ENCODE data around the gene IFT20. TPM values are rescaled to one million over a fixed set of nuclear protein-coding genes. Genes with fewer than 3 reads are reported as not detected.

IFT20 gene
- total RNA-seq, 4 donors from 2014 or later = 3.7 to 15.9 (median 4.9) TPM

GRCh38 chr17:28338056-28338768 is 2.9 kb upstream of the IFT20 start:
- ATAC-seq (no peak), DNase-seq (no peak)
- TF ChIP-seq, protein P1, sequence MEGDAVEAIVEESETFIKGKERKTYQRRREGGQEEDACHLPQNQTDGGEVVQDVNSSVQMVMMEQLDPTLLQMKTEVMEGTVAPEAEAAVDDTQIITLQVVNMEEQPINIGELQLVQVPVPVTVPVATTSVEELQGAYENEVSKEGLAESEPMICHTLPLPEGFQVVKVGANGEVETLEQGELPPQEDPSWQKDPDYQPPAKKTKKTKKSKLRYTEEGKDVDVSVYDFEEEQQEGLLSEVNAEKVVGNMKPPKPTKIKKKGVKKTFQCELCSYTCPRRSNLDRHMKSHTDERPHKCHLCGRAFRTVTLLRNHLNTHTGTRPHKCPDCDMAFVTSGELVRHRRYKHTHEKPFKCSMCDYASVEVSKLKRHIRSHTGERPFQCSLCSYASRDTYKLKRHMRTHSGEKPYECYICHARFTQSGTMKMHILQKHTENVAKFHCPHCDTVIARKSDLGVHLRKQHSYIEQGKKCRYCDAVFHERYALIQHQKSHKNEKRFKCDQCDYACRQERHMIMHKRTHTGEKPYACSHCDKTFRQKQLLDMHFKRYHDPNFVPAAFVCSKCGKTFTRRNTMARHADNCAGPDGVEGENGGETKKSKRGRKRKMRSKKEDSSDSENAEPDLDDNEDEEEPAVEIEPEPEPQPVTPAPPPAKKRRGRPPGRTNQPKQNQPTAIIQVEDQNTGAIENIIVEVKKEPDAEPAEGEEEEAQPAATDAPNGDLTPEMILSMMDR (IDR thresholded peaks at IDR 0.05 in 4 of 5, conservative IDR thresholded peaks at IDR 0.05 in 1 of 5) = no peak
- TF ChIP-seq POLR2A (IDR thresholded peaks at IDR 0.05) = no peak
- Histone ChIP-seq H3K36me3 (peaks cover 0 to 32% of the 10 kb centered on the region in 2 donors), H3K27ac (peak overlapping the region; percentile 23 to 91 (median 88)), H3K27me3 (no peaks in the 10 kb centered on the region), H3K9me3 (no peaks in the 10 kb centered on the region), H3K4me1 (peaks cover 39 to 40% of the 10 kb centered on the region in 2 donors), H3K4me3 (peak overlapping the region in 3 of 4 donors; percentile 6 to 14 (median 12))
- in situ Hi-C loops (cut with MboI; ENCODE audit: low sequenced_read_pairs in 4 of 4) = loop anchor here in 3 of 4 donors (10.0 to 25.0 kb wide), 3 partner anchors 293 to 624 kb away; partner anchors contain the start of genes PHF12 (in 3 of the 3) and NLK (in 1 of the 3)
- intact Hi-C loops (cut with DNase I; ENCODE audit: low total_unique reads) = loop anchor here (10.0 kb wide), 1 partner anchor 443 kb away; the partner anchor contains the start of gene LYRM9

DNA sequence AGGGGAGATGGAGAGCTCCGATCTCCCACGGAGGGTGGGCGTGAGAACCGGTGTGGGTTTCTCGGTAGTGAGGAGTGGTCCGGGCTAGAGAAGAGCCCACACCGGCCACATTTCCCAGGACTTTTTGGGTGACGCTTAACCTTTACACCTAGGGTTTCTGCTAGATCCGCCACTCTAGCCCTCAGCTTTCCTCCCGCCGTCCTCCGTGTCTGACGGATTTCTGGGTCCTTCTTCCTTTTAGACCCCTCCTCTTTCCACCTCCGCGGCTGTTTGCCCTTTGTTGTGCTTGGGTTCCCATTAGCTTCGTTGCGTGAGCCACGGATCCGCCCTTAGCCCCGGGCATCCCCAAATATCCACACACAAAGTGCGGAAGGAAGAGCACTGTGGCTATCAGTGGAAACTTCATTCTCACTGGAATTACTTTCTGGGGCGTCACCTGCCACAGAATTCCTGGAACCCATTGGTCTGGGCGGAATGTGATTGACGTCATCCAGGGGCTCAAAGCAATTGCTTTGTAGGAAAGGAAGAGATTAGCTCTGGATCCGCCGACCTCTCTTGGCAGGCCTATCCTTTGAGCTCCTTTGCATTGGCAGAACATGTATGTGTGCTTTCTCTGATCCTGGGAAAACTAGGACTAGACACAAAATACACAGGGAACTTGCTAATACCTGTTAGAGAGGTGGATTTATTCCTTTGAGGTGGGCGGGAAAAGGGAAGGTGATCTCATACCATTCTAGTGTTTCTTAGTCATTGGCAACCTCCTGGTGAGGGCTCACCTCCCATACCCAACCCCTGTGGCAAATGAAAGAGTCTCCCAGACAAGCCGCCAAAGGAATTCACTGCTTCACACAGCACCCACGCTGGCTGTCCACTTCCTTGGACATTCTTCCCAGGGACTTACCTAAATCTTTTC is 943 bp upstream of the IFT20 start:
- Histone ChIP-seq H3K27ac (peak overlapping the region; percentile 86 to 94 (median 90)), H3K36me3 (peaks cover 0 to 22% of the 10 kb centered on the region in 2 donors), H3K9me3 (no peaks in the 10 kb centered on the region), H3K4me1 (peaks cover 38 to 41% of the 10 kb centered on the region in 2 donors), H3K4me3 (peak overlapping the region; percentile 73 to 99 (median 94)), H3K27me3 (no peaks in the 10 kb centered on the region)
- TF ChIP-seq, protein P1 (IDR thresholded peaks at IDR 0.05 in 4 of 5, conservative IDR thresholded peaks at IDR 0.05 in 1 of 5) = no peak
- TF ChIP-seq POLR2A (IDR thresholded peaks at IDR 0.05) = peak; percentile 3 to 7
- ATAC-seq = peak in 1 of 2 donors; percentile 4
- intact Hi-C loops (cut with DNase I; ENCODE audit: low total_unique reads) = loop anchor here (1.0 to 10.0 kb wide), 5 partner anchors 17 to 616 kb away; partner anchors contain the start of genes LYRM9, POLDIP2 and TMEM97
- no peak for DNase-seq
- in situ Hi-C loops (cut with MboI; ENCODE audit: low sequenced_read_pairs in 4 of 4) = loop anchor here in 3 of 4 donors (10.0 to 25.0 kb wide), 3 partner anchors 291 to 626 kb away; partner anchors contain the start of genes PHF12 (in 3 of the 3) and NLK (in 1 of the 3)

DNA sequence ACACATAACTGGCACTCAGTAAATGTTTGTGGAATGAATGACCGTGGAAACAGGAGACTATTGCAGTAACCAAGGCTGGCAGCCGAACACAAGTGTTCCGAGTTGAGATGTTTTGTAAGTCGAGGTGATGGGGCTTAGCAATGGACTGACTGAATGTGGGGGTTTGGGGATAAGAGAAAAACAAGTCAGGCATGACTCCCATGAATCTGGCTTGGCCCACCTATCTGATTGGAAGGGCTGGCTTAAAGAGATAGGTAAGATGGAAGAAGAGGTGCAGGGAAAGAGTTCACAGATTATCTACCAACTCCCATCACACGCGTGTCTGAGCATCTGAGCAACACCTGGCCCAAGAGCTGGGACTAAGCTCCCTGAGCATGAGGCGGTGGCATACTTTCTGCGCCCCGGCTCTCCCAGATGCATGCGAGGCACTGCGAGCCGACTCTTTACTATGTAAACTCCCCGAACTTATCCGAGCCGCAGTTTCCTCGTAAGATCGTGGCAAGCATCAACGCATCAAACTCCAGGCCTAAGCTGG is 539 bp downstream of the IFT20 start:
- intact Hi-C loops (cut with DNase I; ENCODE audit: low total_unique reads) (loop anchor here (1.0 to 10.0 kb wide), 5 partner anchors 15 to 618 kb away; partner anchors contain the start of genes LYRM9, POLDIP2 and TMEM97), in situ Hi-C loops (cut with MboI; ENCODE audit: low sequenced_read_pairs in 4 of 4) (loop anchor here in 3 of 4 donors (10.0 to 25.0 kb wide), 3 partner anchors 290 to 628 kb away; partner anchors contain the start of genes PHF12 (in 3 of the 3) and NLK (in 1 of the 3))
- peaks cover 0 to 15% of the 10 kb centered on the region in 2 donors for H3K36me3 ChIP-seq
- TF ChIP-seq, protein P1 (IDR thresholded peaks at IDR 0.05 in 4 of 5, conservative IDR thresholded peaks at IDR 0.05 in 1 of 5) = no peak
- no peak for TF ChIP-seq POLR2A (IDR thresholded peaks at IDR 0.05)
- H3K4me3 ChIP-seq = peak overlapping the region; percentile 70 to 99 (median 94)
- H3K27ac ChIP-seq = peak overlapping the region; percentile 77 to 91 (median 88)
- H3K4me1 ChIP-seq = peaks cover 38 to 41% of the 10 kb centered on the region in 2 donors
- no peaks in the 10 kb centered on the region for H3K9me3 ChIP-seq
- ATAC-seq (peak in 1 of 2 donors; percentile 0), DNase-seq (no peak)
- H3K27me3 ChIP-seq = no peaks in the 10 kb centered on the region

DNA sequence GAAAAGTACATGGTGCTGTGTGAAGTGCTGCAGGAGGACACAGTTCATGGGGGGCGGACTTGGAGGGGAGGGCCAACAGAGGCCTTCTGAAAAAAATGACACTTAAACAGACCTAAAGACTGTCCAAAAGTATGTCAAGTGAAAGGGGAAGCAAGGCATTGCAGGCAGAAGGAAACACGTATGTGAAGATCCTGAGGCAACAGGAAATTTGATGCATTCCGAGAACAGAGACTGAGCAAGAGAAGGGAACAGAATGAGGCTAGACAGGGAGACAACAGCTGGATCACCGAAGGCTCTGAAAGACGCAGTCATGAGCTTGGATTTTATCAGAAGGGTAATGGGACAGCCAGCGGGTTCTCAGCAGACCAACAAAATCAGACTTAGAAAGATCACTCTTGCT is 1.1 kb downstream of the IFT20 start:
- Histone ChIP-seq H3K27ac (peak overlapping the region in 3 of 4 donors; percentile 77 to 90 (median 86)), H3K4me3 (peak overlapping the region; percentile 70 to 99 (median 94)), H3K9me3 (no peaks in the 10 kb centered on the region), H3K36me3 (peaks cover 0 to 21% of the 10 kb centered on the region in 2 donors), H3K4me1 (peaks cover 38 to 41% of the 10 kb centered on the region in 2 donors), H3K27me3 (no peaks in the 10 kb centered on the region)
- no peak for ATAC-seq
- in situ Hi-C loops (cut with MboI; ENCODE audit: low sequenced_read_pairs in 4 of 4) = loop anchor here in 3 of 4 donors (10.0 to 25.0 kb wide), 3 partner anchors 289 to 628 kb away; partner anchors contain the start of genes PHF12 (in 3 of the 3) and NLK (in 1 of the 3)
- no peak for DNase-seq
- intact Hi-C loops (cut with DNase I; ENCODE audit: low total_unique reads) = loop anchor here (2.0 to 10.0 kb wide), 2 partner anchors 293 to 439 kb away; partner anchors contain the start of gene LYRM9
- TF ChIP-seq, protein P1 (IDR thresholded peaks at IDR 0.05 in 4 of 5, conservative IDR thresholded peaks at IDR 0.05 in 1 of 5) = no peak
- TF ChIP-seq POLR2A (IDR thresholded peaks at IDR 0.05) = no peak

Measured in gastrocnemius medialis (tissue), 4 donors.